ENCODE results near the gene NCOA4.

- no peak for TF ChIP-seq CTCF (IDR thresholded peaks at IDR 0.05; ENCODE audit: insufficient read depth, low read length)
- TF ChIP-seq GABPA (IDR thresholded peaks at IDR 0.05; ENCODE audit: low read depth) = no peak
- TF ChIP-seq POLR2AphosphoS5 (IDR thresholded peaks at IDR 0.05; ENCODE audit: low read depth) = no peak
These were observed 23.4 kb upstream of the NCOA4 start for GRCh38 chr10:46053534-46054434.

All from HL-60 (cell line).